Lower leg skin (tissue), 3 donors: ENCODE results near the gene CTH.
"Not testable (repeated sequence)": the region's sequence is repeated elsewhere in the genome, so short reads cannot be mapped to it uniquely, and the experiment has no call there.

Experiments
- CTCF ChIP-seq, 3 donors: fragments of 450-650 bp; IDR thresholded peaks; one replicate each; pipeline ENCODE4 v1.5.1; 2016; ENCODE audit warnings: antibody characterized with exemption in 3 of 3, mild to moderate bottlenecking in 3 of 3, moderate library complexity in 2 of 3
- POLR2A ChIP-seq, 2 donors: fragments of 450-650 bp; IDR thresholded peaks; one replicate each; pipeline ENCODE4 v1.6.1; 2016 to 2017; ENCODE audit warnings: antibody characterized with exemption in 2 of 2, mild to moderate bottlenecking in 1 of 2, moderate library complexity in 1 of 2

- TF ChIP-seq CTCF, POLR2A (IDR thresholded peaks at IDR 0.05): not testable (repeated sequence)
These were observed 39.5 kb upstream of the CTH start for GRCh38 chr1:70371586-70371985.
